Measurements from ENCODE around the gene FXN. TPM values are rescaled to one million over a fixed set of nuclear protein-coding genes. Genes with fewer than 3 reads are reported as not detected.
A peak's percentile ranks its signal among the peaks of the same experiment; 100 is the strongest.

Gene FXN
- total RNA-seq, 1 experiment from 2014 or later, result 11.0 TPM

GRCh38 chr9:69001921-69002320, 33.6 kb upstream of the FXN start:
- Histone ChIP-seq H3K9me2 (replicated peaks; ENCODE audit: low read length) (no peaks in the 10 kb centered on the region), H3K27ac (ENCODE audit: low read length) (no peak overlapping the region), H4K20me1 (ENCODE audit: low read length) (no peaks in the 10 kb centered on the region), H3K79me2 (ENCODE audit: low read length) (no peaks in the 10 kb centered on the region), H3F3A (ENCODE audit: low read length, unreplicated experiment) (no peaks in the 10 kb centered on the region), H3K27me3 (ENCODE audit: low read length) (peaks cover 21% of the 10 kb centered on the region), H2AFZ (ENCODE audit: low read length) (no peak overlapping the region), H3K4me3 (ENCODE audit: low read length) (no peak overlapping the region), H3K9me3 (ENCODE audit: low read length) (no peaks in the 10 kb centered on the region), H3K4me1 (ENCODE audit: insufficient read depth, low read length) (no peaks in the 10 kb centered on the region), H3K9ac (ENCODE audit: low read length) (no peak overlapping the region), H3K4me2 (ENCODE audit: low read length) (no peak overlapping the region), H3K36me3 (ENCODE audit: low read depth, low read length) (no peaks in the 10 kb centered on the region)
- no peak for ATAC-seq
- no peak for DNase-seq
- CTCF ChIA-PET, result no interaction called here
- no TSS peak for BruUV-seq (replicated peaks)
- intact Hi-C loops (cut with micrococcal nuclease), result no loop called here
- POLR2A ChIA-PET (ENCODE audit: unreplicated experiment), result no interaction called here
- TF ChIP-seq EZH2 (IDR thresholded peaks at IDR 0.05; ENCODE audit: low read length, unreplicated experiment), result no peak
- TF ChIP-seq CTCF (conservative IDR thresholded peaks at IDR 0.05; ENCODE audit: low read depth, low read length), result no peak
- no peak for TF ChIP-seq EZH2phosphoT487 (IDR thresholded peaks at IDR 0.05; ENCODE audit: borderline replicate concordance, low read length)

GRCh38 chr9:69003051-69003450, 32.5 kb upstream of the FXN start:
- Histone ChIP-seq H3K9me3 (ENCODE audit: low read length) (no peaks in the 10 kb centered on the region), H3K9ac (ENCODE audit: low read length) (no peak overlapping the region), H3K27ac (ENCODE audit: low read length) (no peak overlapping the region), H3K79me2 (ENCODE audit: low read length) (no peaks in the 10 kb centered on the region), H4K20me1 (ENCODE audit: low read length) (no peaks in the 10 kb centered on the region), H3K4me2 (ENCODE audit: low read length) (no peak overlapping the region), H3K4me3 (ENCODE audit: low read length) (no peak overlapping the region), H2AFZ (ENCODE audit: low read length) (no peak overlapping the region), H3K9me2 (replicated peaks; ENCODE audit: low read length) (no peaks in the 10 kb centered on the region), H3K36me3 (ENCODE audit: low read depth, low read length) (no peaks in the 10 kb centered on the region), H3K27me3 (ENCODE audit: low read length) (peaks cover 16% of the 10 kb centered on the region), H3F3A (ENCODE audit: low read length, unreplicated experiment) (no peaks in the 10 kb centered on the region), H3K4me1 (ENCODE audit: insufficient read depth, low read length) (no peaks in the 10 kb centered on the region)
- ATAC-seq, result no peak
- DNase-seq, result no peak
- ChIA-PET CTCF (interaction anchor here (0.6 kb wide), 1 partner anchor 118 kb away, joined by 6 read pairs; no protein-coding TSS in a partner anchor), POLR2A (ENCODE audit: unreplicated experiment) (no interaction called here)
- no TSS peak for BruUV-seq (replicated peaks)
- intact Hi-C loops (cut with micrococcal nuclease), result no loop called here
- TF ChIP-seq EZH2 (IDR thresholded peaks at IDR 0.05; ENCODE audit: low read length, unreplicated experiment) (no peak), EZH2phosphoT487 (IDR thresholded peaks at IDR 0.05; ENCODE audit: borderline replicate concordance, low read length) (no peak), CTCF (conservative IDR thresholded peaks at IDR 0.05; ENCODE audit: low read depth, low read length) (no peak)

- Histone ChIP-seq H3K27me3 (ENCODE audit: low read length) (peaks cover 28% of the 10 kb centered on the region), H3K4me3 (ENCODE audit: low read length) (no peak overlapping the region), H3F3A (ENCODE audit: low read length, unreplicated experiment) (no peaks in the 10 kb centered on the region), H3K4me2 (ENCODE audit: low read length) (no peak overlapping the region), H4K20me1 (ENCODE audit: low read length) (no peaks in the 10 kb centered on the region), H2AFZ (ENCODE audit: low read length) (no peak overlapping the region), H3K9me3 (ENCODE audit: low read length) (no peaks in the 10 kb centered on the region), H3K9ac (ENCODE audit: low read length) (no peak overlapping the region), H3K4me1 (ENCODE audit: insufficient read depth, low read length) (no peaks in the 10 kb centered on the region), H3K79me2 (ENCODE audit: low read length) (no peaks in the 10 kb centered on the region), H3K27ac (ENCODE audit: low read length) (no peak overlapping the region), H3K9me2 (replicated peaks; ENCODE audit: low read length) (no peaks in the 10 kb centered on the region), H3K36me3 (ENCODE audit: low read depth, low read length) (no peaks in the 10 kb centered on the region)
- intact Hi-C loops (cut with micrococcal nuclease), result no loop called here
- CTCF ChIA-PET, result no interaction called here
- POLR2A ChIA-PET (ENCODE audit: unreplicated experiment), result no interaction called here
- TF ChIP-seq EZH2 (IDR thresholded peaks at IDR 0.05; ENCODE audit: low read length, unreplicated experiment) (no peak), EZH2phosphoT487 (IDR thresholded peaks at IDR 0.05; ENCODE audit: borderline replicate concordance, low read length) (no peak), CTCF (conservative IDR thresholded peaks at IDR 0.05; ENCODE audit: low read depth, low read length) (no peak)
- ATAC-seq (peak; percentile 15; the same call in 1 of the 2 replicates), DNase-seq (peak; percentile 9)
- BruUV-seq (replicated peaks), result no TSS peak
Measured at GRCh38 chr9:69004836-69005235, 30.7 kb upstream of the FXN start.
